Suppressor macrophage treated with lipopolysaccharide for 1 hour (primary cell): ENCODE results near the gene BANP.
"Not testable (repeated sequence)": the region's sequence is repeated elsewhere in the genome, so short reads cannot be mapped to it uniquely, and the experiment has no call there.

ENCODE experiments used
- DNase-seq, 3 donors: peaks; one replicate each; pipeline ENCODE4 v3.0.0-alpha.2; 2020 to 2022

BANP gene

GRCh38 chr16:87927195-87927562 lies 24.1 kb upstream of the BANP start:
- no peak for DNase-seq

DNA sequence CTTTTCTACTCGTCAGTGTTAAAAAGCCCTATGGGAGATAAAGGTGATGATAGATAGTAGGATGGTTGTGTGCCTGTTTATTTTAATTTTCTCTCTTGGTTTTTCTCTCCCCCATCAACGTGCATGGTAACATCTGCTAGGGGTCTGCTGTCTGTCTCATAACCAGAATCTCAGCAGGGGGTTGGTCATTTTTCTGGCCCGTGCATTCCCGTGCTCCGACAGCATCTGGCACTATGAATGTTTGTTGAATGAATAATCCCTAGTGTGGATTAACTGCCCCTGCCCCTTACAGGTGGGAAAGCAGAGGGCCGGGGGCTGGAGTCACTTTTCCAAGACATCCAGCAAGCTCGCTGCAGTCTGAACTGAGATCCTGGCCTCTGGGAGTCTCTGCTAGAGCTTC lies 21.2 kb upstream of the BANP start:
- DNase-seq: no peak

GRCh38 chr16:87930456-87930855 lies 20.8 kb upstream of the BANP start:
- peak; percentile 38 to 47 (median 40) for DNase-seq

GRCh38 chr16:87931504-87931903 lies 19.7 kb upstream of the BANP start:
- DNase-seq: peak; percentile 27 to 43 (median 29)

- DNase-seq: not testable (repeated sequence)
Measured at GRCh38 chr16:87932475-87933139, 18.6 kb upstream of the BANP start.

DNA sequence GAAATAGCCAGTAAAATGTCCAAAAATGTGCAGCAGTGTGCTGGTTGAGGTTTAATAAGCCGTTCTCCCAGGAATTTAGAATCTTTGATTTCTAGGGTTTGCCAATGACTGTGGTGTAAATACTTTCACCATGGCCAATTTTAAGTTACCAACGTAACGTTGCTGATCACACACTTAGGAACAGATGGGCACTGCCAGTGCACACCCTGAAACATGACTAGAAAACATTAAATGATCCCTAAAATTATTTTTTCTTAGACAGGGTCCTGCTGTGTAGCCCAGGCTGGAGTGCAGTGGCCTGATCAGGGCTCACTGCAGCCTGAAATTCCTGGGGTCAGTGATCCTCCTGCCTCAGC lies 18.1 kb upstream of the BANP start:
- DNase-seq: no peak

- not testable (repeated sequence) for DNase-seq
Measured at GRCh38 chr16:87934752-87935425, 16.3 kb upstream of the BANP start.

GRCh38 chr16:87936016-87936374 lies 15.2 kb upstream of the BANP start:
- DNase-seq: not testable (repeated sequence)

DNA sequence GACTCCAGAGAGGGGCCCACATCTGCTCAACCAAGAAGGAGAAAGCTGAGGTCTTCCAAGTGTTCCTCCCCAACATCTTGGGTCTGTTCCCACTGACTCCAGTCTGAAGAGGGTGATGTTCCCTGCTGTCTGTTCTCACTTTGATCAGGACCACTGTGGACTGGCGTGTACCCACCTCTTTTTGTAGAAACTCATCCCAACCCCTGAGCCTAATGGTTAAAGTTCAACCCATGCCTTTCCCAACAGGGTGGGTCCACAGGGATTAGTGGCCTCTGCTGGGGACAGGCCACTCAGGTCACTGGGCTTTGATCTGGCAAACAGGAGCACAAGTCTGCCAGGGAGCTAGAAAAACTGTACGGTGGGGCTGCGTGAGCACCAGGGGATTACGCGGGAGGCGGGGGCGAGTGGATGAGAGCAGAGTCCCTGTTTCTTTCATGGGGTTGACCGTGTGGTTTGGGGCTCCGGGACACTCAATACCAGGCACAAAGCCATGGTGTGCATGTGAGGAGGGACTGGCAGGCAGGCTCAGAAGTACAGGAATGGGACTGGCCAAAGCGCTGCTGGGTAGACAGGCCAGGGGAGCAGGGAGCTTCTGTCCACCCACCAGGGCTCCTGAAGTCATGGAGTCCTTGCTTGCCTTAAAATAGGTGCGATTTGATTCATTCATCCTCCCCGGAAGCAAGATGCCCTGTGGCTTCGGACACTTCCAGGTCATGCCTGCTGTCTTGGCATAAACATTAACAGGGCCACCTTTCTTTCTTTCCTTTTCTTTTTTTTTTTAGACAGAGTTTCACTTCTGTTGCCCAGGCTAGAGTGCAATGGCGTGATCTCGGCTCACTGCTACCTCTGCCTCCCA lies 14.6 kb upstream of the BANP start, which contains the start of gene CA5A:
CA5A (minus strand) TSS at position 155 of the 856 bp plus-strand sequence; CDS start at position 76, 79 bp downstream.
- DNase-seq: no peak

DNA sequence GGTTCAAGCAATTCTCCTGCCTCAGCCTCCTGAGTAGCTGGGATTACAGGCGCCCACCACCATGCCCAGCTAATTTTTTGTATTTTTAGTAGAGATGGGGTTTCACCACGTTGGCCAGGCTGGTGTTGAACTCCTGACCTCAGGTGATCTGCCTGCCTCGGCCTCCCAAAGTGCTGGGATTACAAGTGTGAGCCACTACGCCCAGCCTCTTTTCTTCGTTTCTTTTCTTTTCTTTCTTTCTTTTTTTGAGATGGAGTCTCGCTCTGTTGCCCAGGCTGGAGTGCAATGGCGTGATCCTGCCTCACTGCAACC lies 14.0 kb upstream of the BANP start:
- not testable (repeated sequence) for DNase-seq

GRCh38 chr16:87938412-87938949 lies 12.8 kb upstream of the BANP start:
- DNase-seq: peak in 1 of 3 donors; percentile 38

DNA sequence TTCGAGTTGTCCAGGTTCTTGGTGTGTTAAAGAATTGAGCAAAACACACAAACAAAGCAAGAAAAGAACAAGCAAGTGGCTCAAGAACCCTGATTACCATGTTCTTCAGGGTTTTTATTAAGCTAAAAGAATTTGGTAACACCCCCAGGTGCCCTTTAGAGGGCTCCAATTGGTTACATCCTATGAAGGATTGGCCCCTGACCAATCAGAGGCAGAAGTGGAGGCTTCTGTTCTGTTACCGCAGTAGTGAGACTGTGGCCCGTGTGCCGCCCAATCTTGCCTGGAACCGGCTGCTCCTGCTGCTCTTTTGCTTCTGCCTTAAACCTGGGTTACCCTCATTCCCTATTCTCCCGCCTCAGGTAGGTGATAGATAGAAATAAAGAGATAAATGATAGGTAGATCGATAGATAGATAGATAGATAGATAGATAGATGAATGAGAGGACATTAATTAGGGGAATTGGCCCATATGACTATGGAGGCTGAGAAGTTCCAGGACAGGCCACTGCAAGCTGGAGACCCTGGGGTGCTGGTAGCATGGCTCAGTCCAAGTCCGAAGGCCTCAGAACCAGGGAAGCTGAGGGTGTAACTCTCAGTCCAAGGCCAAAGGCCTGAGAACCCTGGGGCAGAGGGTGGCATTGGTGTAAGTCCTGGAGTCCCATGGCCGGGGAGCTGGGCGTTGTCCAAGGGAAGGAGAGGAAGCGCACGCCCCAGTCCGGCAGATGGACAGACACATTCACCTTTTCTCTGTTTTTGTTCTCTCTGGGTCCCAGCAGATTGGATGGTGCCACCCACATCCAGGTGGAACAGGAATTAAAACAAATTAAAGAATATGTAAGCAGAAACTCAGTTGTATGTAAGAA lies 11.4 kb upstream of the BANP start:
- DNase-seq: no peak

DNA sequence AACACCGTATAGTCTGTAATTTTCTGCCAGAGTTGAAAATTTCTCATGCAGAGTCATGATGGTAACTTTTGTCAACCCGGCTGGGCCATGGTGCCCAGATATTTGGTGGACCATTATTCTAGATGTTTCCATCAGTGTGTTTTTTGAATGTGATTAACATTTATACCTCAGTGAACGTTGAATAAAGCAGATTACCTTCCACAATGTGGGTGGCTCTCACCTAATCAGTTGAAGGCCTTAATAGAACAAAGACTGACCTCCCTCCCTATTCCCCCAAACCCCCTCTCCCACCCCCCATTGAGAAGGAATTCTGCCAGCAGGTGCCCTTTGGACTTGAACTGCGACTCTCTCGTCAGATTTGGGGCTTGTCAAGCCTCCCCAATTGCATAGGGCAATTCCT lies 8.6 kb upstream of the BANP start:
- DNase-seq: no peak

- peak in 2 of 3 donors; percentile 33 to 54 for DNase-seq
Measured at GRCh38 chr16:87945351-87946042, 5.7 kb upstream of the BANP start.

DNA sequence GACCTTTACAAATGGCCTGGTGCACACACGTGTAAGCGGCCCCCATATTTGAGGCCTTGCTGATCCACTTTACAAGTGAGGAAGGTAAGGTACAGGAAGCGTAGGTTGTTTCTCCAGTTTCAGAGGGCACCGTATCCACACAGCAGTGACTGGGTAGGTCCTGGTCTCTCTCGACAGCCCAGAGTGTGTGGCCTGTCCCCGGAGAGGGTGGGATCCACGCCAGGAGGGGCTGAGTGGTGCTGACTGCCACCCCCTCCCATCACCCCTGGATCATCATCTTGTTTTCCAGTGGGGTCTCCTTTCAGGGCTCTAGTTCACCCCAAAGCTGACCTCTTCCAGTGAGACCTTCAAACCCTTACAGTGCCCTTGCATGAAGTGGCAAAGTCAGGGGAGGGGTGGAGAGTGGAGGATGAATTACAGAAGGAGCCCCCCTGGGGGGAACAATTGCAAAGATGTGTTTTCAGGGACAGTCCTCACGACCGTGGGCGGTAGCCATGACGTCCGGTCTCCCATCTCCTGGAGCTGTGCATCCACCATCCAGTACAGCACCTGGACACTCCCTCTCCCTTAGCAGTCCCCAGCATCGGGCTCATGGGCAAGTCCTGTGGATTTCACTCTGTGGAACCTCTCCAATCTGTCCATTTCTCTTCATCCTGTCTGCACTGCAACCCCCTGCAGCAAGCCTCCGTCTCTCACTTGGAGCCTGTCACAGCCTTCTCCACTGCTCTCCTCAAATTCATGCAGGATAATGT lies 4.5 kb upstream of the BANP start:
- no peak for DNase-seq

DNA sequence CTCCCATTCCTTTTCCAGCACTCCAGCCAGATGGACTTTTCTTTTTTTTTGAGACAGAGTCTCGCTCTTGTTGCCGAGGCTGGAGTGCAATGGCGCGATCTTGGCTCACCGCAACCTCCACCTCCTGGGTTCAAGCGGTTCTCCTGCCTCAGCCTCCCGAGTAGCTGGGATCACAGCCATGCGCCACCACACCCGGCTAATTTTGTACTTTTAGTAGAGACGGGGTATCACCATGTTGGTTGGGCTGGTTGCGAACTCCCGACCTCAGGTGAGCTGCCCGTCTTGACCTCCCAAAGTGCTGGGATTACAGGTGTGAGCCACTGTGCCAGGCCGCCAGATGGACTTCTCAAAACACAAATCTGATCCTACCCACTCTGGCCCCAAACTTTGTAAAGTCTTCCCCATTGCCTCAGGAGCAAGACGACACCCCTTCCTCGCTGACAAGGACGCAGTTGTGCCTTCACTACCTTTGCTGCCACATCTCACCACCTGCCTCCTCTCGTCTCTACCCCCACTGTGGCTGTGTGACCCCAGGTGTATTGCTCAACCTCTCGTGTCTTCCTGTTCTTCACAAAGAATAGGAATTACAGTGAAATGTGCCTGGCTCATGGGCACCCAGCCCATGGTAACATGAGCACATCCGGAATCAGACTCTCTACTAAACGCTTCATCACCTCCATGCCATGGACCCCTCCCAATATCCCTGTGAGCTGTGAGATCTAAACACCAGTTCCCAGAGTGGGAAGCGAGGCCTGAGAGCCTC lies 3.7 kb upstream of the BANP start:
- DNase-seq: no peak

- DNase-seq: peak; percentile 72 to 88 (median 78)
Measured at GRCh38 chr16:87948119-87948545, 3.1 kb upstream of the BANP start.

DNA sequence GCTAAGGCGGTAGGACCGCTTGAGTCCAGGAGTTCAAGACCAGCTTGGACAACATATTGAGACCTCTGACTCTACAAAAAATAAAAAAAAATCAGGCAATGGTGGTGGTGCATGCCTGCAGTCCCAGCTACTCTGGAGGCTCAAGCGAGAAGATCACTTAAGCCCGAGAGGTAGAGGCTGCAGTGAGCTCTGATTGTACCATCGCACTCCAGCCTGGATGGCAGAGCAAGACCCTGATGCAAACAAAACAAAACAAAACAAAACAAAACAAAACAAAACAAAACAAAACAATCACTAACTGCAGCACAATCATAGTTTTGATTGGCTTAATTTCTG lies 2.5 kb upstream of the BANP start:
- no peak for DNase-seq

GRCh38 chr16:87949071-87949744 lies 2.0 kb upstream of the BANP start:
- peak in 1 of 3 donors; percentile 44 for DNase-seq
